Erythroblast (primary cell): ENCODE results near the gene AHNAK2.
"Not testable (repeated sequence)": the region's sequence is repeated elsewhere in the genome, so short reads cannot be mapped to it uniquely, and the experiment has no call there.

ENCODE experiments used
- GATA1 ChIP-seq: IDR thresholded peaks from 2 replicates; pipeline ENCODE4 v1.6.1; 2011; ENCODE audit warnings: low read depth, mild to moderate bottlenecking, control low read depth, low read length, moderate library complexity
- POLR2A ChIP-seq: IDR thresholded peaks from 2 replicates; pipeline ENCODE4 v1.6.1; 2011; ENCODE audit warnings: mild to moderate bottlenecking, low read length

- not testable (repeated sequence) for TF ChIP-seq POLR2A, GATA1
Measured at GRCh38 chr14:104945266-104945665, 32.9 kb downstream of the AHNAK2 start.
